Measurements from ENCODE around the gene MYO7B.

DNA sequence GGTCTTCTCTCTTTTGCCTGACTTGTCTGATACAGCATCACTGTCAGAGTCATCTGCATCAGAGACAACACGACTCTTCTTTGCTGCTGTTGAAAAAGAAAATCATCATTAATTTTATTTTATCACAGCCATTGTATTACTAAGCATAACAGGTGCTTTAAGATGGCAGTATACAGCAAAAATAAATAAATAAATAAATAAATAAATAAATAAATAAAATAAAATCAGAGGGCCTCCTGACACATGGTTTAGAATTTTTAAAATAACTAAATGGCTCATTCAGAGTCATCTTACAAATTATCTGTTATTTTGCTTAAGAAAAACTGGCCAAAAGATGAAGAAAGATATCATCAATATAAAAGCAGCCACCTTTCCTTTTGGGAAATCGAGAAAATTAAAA is 32.0 kb upstream of the MYO7B start:
- TF ChIP-seq, protein P1, sequence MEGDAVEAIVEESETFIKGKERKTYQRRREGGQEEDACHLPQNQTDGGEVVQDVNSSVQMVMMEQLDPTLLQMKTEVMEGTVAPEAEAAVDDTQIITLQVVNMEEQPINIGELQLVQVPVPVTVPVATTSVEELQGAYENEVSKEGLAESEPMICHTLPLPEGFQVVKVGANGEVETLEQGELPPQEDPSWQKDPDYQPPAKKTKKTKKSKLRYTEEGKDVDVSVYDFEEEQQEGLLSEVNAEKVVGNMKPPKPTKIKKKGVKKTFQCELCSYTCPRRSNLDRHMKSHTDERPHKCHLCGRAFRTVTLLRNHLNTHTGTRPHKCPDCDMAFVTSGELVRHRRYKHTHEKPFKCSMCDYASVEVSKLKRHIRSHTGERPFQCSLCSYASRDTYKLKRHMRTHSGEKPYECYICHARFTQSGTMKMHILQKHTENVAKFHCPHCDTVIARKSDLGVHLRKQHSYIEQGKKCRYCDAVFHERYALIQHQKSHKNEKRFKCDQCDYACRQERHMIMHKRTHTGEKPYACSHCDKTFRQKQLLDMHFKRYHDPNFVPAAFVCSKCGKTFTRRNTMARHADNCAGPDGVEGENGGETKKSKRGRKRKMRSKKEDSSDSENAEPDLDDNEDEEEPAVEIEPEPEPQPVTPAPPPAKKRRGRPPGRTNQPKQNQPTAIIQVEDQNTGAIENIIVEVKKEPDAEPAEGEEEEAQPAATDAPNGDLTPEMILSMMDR (IDR thresholded peaks at IDR 0.05; ENCODE audit: low read length): no peak
- TF ChIP-seq EZH2 (optimal IDR thresholded peaks at IDR 0.05; ENCODE audit: low read depth, low read length): no peak
